ENCODE data around the gene P3H2. TPM values are rescaled to one million over a fixed set of nuclear protein-coding genes. Genes with fewer than 3 reads are reported as not detected.
"Not testable (repeated sequence)": the region's sequence is repeated elsewhere in the genome, so short reads cannot be mapped to it uniquely, and the experiment has no call there.

The P3H2 gene
- total RNA-seq, 4 donors from 2014 or later: 15.6 to 41.5 (median 27.1) TPM

- TF ChIP-seq CTCF (IDR thresholded peaks at IDR 0.05) (no peak), EP300 (IDR thresholded peaks at IDR 0.05) (no peak), POLR2A (IDR thresholded peaks at IDR 0.05; ENCODE audit: low read depth) (no peak), POLR2AphosphoS5 (IDR thresholded peaks at IDR 0.05) (no peak)
Measured at GRCh38 chr3:190088890-190089289, 31.8 kb downstream of the P3H2 start.

GRCh38 chr3:190086191-190086590 lies 34.5 kb downstream of the P3H2 start:
- no peak for TF ChIP-seq POLR2AphosphoS5 (IDR thresholded peaks at IDR 0.05)
- no peak for TF ChIP-seq EP300 (IDR thresholded peaks at IDR 0.05)
- TF ChIP-seq CTCF (IDR thresholded peaks at IDR 0.05): no peak
- TF ChIP-seq POLR2A (IDR thresholded peaks at IDR 0.05; ENCODE audit: low read depth): no peak
- H3K4me3 ChIP-seq: no peak overlapping the region
- 88% methylated on average over 2 of the region's 2 CpGs for WGBS
- intact Hi-C loops (cut with DNase I): no loop called here
- no peaks in the 10 kb centered on the region for H3K9me3 ChIP-seq
- H3K4me1 ChIP-seq: no peaks in the 10 kb centered on the region
- no peak overlapping the region for H3K27ac ChIP-seq (replicated peaks in 1 of 4)
- no peak for DNase-seq (ENCODE audit: extremely low spot score)
- H3K36me3 ChIP-seq: no peaks in the 10 kb centered on the region
- H3K27me3 ChIP-seq: no peaks in the 10 kb centered on the region

More at GRCh38 chr3:190088890-190089289, 31.8 kb downstream of the P3H2 start:
- no peaks in the 10 kb centered on the region for H3K27me3 ChIP-seq
- H3K9me3 ChIP-seq: no peaks in the 10 kb centered on the region
- 81% methylated on average over 9 of the region's 9 CpGs for WGBS
- no peak overlapping the region for H3K27ac ChIP-seq (replicated peaks in 1 of 4)
- intact Hi-C loops (cut with DNase I): no loop called here
- DNase-seq (ENCODE audit: extremely low spot score): no peak
- no peaks in the 10 kb centered on the region for H3K36me3 ChIP-seq
- H3K4me1 ChIP-seq: peaks cover 4 to 21% (median 19%) of the 10 kb centered on the region in 4 donors
- no peak overlapping the region for H3K4me3 ChIP-seq

DNA sequence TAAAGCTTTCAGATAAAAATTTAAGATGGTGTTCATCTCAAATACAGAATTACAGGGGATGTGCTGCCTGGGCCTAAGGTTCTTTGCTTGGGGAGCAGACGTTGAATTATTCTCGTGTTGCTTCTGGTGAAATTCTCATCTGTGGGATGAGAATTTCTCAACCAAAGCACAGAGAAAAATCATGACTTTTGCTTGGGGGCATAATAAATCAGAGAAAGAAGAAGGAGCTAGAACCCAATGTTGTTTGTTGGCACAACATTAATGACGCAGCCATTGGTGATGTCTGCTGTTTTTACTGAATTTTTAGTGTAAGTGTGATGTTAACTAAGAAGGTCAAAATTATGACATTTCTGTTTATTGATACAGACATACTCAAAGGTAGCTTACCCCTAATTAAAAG lies 35.7 kb downstream of the P3H2 start:
- WGBS: 87% methylated on average over 3 of the region's 3 CpGs
- no peaks in the 10 kb centered on the region for H3K9me3 ChIP-seq
- no peaks in the 10 kb centered on the region for H3K36me3 ChIP-seq
- H3K4me3 ChIP-seq: no peak overlapping the region
- no peak for TF ChIP-seq POLR2AphosphoS5 (IDR thresholded peaks at IDR 0.05)
- no peak for TF ChIP-seq EP300 (IDR thresholded peaks at IDR 0.05)
- TF ChIP-seq CTCF (IDR thresholded peaks at IDR 0.05): no peak
- no peak for TF ChIP-seq POLR2A (IDR thresholded peaks at IDR 0.05; ENCODE audit: low read depth)
- H3K27ac ChIP-seq (replicated peaks in 1 of 4): no peak overlapping the region
- DNase-seq (ENCODE audit: extremely low spot score): no peak
- intact Hi-C loops (cut with DNase I): no loop called here
- no peaks in the 10 kb centered on the region for H3K27me3 ChIP-seq
- no peaks in the 10 kb centered on the region for H3K4me1 ChIP-seq

DNA sequence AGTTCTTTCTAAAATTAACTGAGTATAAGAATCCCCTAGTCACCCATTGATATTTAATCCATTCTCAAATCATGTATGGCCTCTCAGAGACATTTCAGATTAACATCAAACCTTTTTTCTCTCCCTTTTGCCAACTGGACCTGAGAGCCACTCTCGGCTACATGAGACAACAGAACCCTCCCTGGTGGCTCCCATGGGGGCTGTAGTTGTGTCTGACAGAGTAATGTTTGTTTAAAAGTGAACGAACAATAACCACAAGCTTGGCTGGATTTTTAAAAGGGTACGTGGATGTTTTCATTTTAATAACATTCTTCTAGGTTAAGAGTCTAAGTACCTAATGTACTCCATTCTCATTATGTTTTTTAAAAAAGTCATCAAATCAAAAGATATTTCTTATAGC lies 37.1 kb downstream of the P3H2 start:
- intact Hi-C loops (cut with DNase I): no loop called here
- H3K27ac ChIP-seq (replicated peaks in 1 of 4): no peak overlapping the region
- no peaks in the 10 kb centered on the region for H3K4me1 ChIP-seq
- TF ChIP-seq CTCF (IDR thresholded peaks at IDR 0.05): no peak
- TF ChIP-seq EP300 (IDR thresholded peaks at IDR 0.05): no peak
- TF ChIP-seq POLR2A (IDR thresholded peaks at IDR 0.05; ENCODE audit: low read depth): no peak
- TF ChIP-seq POLR2AphosphoS5 (IDR thresholded peaks at IDR 0.05): no peak
- no peaks in the 10 kb centered on the region for H3K27me3 ChIP-seq
- H3K4me3 ChIP-seq: no peak overlapping the region
- no peaks in the 10 kb centered on the region for H3K36me3 ChIP-seq
- 87% methylated on average over 3 of the region's 3 CpGs for WGBS
- H3K9me3 ChIP-seq: no peaks in the 10 kb centered on the region
- no peak for DNase-seq (ENCODE audit: extremely low spot score)

GRCh38 chr3:190081389-190081788 lies 39.3 kb downstream of the P3H2 start:
- WGBS: 78% methylated on average over 2 of the region's 2 CpGs
- Histone ChIP-seq H3K4me1 (peaks cover 6 to 17% (median 14%) of the 10 kb centered on the region in 4 donors), H3K36me3 (no peaks in the 10 kb centered on the region), H3K27ac (replicated peaks in 1 of 4) (no peak overlapping the region), H3K4me3 (no peak overlapping the region), H3K27me3 (no peaks in the 10 kb centered on the region), H3K9me3 (no peaks in the 10 kb centered on the region)
- TF ChIP-seq EP300 (IDR thresholded peaks at IDR 0.05) (no peak), POLR2AphosphoS5 (IDR thresholded peaks at IDR 0.05) (no peak), CTCF (IDR thresholded peaks at IDR 0.05) (no peak), POLR2A (IDR thresholded peaks at IDR 0.05; ENCODE audit: low read depth) (no peak)
- intact Hi-C loops (cut with DNase I): no loop called here
- no peak for DNase-seq (ENCODE audit: extremely low spot score)

- H3K27ac ChIP-seq (replicated peaks in 1 of 4); H3K9me3 ChIP-seq: not testable (repeated sequence)
Measured at GRCh38 chr3:190079173-190079572, 41.5 kb downstream of the P3H2 start.

More at GRCh38 chr3:190079173-190079572, 41.5 kb downstream of the P3H2 start:
- H3K27me3 ChIP-seq; intact Hi-C loops (cut with DNase I); DNase-seq (ENCODE audit: extremely low spot score); H3K4me3 ChIP-seq; H3K36me3 ChIP-seq: not testable (repeated sequence)
- 95% methylated on average over 2 of the region's 2 CpGs for WGBS
- peaks cover 10 to 27% (median 24%) of the 10 kb centered on the region in 4 donors for H3K4me1 ChIP-seq
